Umbilical cord (tissue), 2 donors: ENCODE data around the gene IFNL2. TPM values are rescaled to one million over a fixed set of nuclear protein-coding genes. Genes with fewer than 3 reads are reported as not detected.
"Not testable (repeated sequence)": the region's sequence is repeated elsewhere in the genome, so short reads cannot be mapped to it uniquely, and the experiment has no call there.

Source experiments
- DNase-seq: peaks from one replicate; pipeline ENCODE4 v3.0.0-alpha.2; 2015; ENCODE audit warnings: low spot score
- total RNA-seq: library from RNA; depleted of rRNA; stranded (reverse); fragments of >200 nt; gene quantifications from one replicate; pipeline ENCODE4 v1.2.3, GENCODE V29; 2014; ENCODE audit warnings: low replicate concordance; ENCODE audit not compliant: insufficient read depth

Gene IFNL2
- total RNA-seq, result not detected

DNA sequence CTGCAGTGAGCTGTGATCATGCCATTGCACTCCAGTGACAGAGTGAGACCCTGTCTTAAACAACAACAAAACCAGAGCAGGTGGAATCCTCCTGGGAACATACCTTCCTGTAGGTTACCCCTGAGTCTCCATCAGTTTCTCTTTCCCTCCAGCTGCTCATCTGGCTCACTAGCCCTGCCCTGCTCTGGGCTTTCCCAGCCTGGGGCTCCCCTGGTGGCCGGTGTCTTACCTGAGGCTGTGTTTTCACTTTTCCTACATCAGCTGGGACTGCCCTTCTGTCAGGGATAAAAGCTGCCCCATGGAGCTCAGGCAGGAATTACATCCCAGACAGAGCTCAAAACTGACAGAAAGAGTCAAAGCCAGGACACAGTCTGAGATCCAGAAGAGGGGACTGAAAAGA, at the start of gene IFNL2:
Gene IFNL2 (plus strand): TSS at position 312 of the 400 bp plus-strand sequence. CDS start 173 bp downstream, outside the sequence.
- DNase-seq, result not testable (repeated sequence)

DNA sequence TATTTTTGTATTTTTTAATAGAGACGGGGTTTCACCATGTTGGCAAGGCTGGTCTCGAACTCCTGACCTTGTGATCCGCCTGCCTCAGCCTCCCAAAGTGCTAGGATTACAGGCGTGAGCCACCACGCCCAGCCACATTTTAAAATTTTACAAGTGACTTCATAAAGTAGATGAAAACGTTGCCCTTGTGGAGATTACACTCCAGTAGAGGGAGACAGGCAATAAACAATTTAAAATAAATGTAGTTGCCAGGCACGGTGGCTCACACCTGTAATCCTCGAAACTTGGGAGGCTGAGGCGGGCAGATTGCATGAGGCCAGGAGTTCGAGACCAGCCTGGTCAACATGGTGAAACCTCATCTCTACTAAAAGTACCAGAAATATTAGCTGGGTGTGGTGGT, 49.1 kb upstream of the IFNL2 start:
- not testable (repeated sequence) for DNase-seq

DNA sequence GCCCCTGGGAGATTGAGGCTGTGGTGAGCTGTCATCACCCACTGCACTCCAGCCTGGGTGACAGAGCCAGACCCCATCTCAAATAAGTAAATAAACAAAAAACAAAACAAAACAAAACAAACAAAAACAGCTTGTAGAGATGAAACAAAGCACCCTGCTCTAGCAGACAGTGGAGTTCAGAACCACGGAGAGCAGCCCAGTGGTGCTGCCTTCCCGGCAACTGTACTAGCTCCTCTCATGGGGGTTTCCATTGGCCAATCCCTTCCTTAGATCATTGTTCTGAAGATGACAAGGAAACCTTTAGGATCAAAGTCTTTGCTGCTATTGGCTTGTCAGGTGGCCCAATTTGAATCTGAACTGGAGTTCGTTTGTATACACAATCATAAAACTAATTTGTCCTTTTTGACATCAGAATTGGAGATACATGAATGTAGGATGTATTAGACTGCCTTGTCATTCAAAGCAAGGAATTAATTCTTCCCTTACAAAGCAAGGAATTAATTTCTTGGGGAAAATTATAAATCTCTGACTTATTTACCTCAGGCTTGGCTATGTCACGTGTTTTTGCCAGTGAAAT, 44.4 kb upstream of the IFNL2 start:
- DNase-seq, result peak; percentile 35

DNA sequence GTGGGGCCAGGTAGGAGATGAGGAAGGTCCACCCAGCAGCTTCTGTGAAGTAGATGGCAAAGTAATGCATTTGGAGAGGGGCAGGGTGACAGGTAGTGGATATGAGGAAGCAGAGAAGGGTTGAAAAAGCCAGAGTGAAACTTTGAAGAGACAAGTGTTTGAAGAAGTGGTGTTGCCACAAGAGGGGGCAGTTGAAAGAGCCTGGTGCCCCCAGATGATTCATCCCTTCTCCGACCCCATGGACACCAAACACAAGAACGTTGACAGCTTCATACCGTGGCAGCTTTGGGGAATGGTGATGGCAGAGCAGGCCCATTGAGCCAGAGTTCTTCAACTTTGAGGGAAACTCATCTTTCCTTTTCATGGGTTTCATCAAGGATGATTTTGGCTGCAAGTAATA, 43.3 kb upstream of the IFNL2 start:
- no peak for DNase-seq

DNA sequence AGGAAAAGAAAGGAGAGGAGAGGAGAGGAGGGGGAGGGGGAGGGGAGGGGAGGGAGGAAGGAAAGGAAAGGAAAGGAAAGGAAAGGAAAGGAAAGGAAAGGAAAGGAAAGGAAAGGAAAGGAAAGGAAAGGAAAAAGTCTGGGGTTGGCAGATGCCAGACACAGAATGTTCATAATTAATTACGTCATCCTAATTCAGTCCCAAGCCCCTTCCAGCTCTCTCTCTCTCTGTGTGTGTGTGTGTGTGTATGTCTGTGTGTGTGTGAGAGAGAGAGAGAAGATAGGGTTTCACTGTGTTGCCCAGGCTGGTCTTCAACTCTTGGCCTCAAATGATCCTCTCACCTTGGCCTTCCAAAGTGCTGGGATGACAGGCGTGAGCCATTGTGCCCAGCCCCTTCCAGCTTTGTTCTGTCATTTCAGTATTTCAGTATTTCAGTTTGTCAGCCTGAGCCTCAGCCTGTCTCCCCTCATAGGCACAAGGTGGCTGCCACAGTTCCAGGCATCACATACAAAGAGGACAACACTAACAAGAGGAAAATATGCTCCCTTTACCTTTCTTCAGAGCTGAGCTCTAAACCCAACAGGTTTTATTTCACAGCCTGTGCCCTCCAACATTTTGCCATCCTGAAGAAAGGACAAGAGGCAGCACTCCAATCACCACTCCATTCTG, 38.0 kb upstream of the IFNL2 start:
- no peak for DNase-seq

DNA sequence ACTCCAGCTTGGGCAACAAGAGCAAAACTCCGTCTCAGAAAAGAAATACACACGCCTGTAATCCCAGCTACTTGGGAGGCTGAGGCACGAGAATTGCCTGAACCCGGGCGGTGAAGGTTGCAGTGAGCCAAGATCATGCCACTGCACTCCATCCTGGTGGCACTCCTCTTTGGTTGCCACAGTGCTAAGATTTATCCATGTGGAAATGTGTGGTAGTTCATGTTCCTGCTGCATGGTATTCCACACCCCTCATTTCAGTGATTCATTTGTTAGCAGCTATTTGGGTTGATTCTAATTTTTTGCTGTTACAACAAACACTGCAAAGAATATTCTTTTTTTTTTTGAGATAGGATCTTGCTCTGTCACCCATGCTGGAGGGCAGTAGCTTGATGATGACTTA, 35.5 kb upstream of the IFNL2 start:
- no peak for DNase-seq

DNA sequence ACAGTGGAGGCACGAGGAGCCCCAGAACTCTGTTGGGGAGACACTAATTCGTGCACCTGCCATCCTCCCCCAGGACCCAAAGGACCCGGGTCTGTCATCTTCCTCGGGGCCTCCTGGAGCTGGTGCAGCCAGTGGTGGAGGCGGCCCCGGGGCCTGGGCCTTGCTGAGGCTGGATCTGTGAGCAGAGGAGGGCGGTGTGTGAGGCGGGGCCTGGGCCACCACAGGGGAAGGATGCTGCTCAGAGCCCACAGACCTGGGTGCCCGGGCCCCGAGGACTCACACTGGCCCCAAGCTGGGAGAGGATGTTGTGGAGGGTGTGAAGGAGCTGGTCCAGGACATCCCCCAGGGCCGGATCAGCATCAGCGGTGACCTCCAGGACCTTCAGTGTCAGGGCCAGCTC, 31.7 kb upstream of the IFNL2 start:
- DNase-seq, result no peak

DNA sequence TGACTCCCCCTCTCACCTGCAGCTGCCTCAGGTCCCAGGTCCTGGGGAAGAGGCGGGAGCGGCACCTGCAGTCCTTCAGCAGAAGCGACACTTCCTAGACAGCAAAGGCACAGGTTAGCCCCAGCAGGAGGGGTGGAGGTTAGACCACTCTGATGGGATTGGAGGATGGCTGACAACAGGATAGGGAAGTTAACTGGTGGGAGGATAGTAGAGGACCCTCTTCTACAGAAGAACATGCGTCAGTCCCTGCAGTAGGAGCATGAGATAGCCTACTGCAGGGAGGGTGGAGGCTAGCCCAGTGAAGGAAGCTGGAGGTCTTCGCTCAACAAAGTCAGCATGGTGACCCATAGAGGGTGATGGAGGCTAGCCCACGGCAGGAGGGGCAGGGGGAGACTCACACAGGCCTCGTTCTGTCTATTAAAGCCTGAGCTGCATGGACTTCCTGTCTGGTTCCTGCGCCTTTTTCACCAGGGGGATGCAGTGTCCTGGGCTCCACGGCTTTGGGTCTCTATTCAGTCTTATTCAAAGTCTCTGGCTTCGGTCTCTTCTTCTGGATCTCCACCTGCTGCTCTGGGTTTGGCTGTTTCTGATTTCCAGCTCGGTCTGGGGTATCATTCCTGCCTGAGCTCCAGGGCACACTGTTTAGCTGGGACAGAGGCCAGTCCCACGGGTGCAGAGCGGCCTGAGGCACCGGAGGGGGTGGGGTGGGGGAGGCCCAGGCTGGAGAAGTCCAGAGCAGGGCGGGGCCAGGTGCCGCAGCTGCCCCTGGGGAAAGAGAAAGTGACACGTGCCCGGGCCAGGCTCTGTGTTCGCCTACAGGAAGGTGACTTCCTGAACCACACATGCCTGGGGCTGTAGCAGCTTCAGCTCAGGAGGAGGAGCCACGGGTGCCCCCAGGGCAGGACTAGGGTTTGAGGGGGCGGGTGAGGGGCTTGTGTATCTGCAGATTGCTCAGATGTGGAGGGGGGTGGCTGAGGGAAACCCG, 30.7 kb upstream of the IFNL2 start:
- DNase-seq, result no peak

DNA sequence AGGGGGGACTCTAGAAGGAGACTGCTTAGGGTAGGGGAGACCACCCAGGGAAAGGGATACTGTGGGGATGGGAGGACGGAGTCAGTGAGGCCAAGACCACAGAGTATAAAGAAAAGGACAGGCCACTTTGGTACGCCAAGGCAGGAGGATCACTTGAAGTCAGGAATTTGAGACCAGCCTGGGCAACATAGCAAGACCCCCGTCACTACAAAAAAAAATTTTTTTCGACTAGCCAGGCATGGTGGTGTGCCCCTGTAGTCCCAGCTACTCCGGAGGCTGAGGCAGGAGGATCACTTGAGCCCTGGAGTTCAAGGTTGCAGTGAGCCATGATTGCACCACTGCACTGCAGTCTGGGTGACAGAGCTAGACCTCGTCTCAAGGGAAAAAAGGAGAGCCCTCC, 30.0 kb upstream of the IFNL2 start:
- DNase-seq, result no peak

DNA sequence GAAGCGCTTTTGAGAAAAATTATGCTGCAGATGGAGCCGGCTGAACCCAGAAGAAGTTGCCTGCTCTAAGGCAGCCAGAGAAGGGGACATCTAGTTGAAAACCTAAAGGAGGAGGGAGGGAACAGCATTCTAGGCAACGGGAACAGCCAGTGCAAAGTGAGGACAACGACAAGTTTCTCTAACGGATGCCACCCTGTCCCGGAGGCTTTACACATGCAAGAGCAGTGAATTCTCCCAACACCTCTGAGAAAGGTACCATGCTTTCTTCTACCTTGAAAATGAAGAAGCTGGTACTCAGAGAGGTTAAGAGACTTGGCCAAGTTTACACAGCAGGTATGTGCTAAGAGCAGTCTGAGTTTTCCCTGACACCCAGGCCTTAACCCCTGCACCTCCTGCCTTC, 29.3 kb upstream of the IFNL2 start:
- no peak for DNase-seq

DNA sequence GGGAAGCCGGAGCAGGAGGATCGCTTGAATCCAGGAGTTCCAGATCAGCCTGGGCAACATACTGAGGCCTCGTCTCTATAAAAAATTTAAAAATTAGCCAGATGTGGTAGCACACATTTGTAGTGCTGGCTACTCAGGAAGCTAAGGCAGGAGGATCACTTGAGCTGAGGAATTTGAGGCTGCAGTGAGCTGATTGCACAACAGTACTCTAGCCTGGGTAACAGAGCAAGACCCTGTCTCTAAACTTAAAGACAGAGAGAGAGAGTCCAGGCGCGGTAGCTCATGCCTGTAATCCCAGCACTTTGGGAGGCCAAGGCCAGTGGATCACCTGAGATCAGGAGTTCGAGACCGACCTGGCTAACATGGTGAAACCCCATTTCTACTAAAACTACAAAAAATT, 27.8 kb upstream of the IFNL2 start:
- no peak for DNase-seq

DNA sequence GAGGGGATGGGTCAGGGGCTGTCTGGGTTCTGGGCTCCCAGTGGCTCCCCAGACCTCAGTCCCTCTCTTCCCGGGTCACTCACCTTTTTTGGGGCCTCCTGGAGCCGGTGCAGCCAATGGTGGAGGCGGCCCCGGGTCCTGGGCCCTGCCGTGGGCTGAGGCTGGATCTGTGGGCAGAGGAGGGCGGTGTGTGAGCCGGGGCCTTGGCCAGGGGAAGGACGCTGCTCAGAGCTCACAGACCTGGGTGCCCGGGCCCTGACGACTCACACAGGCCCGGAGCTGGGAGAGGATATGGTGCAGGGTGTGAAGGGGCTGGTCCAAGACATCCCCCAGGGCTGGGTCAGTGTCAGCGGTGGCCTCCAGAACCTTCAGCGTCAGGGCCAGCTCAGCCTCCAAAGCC, 24.5 kb upstream of the IFNL2 start:
- DNase-seq, result not testable (repeated sequence)

DNA sequence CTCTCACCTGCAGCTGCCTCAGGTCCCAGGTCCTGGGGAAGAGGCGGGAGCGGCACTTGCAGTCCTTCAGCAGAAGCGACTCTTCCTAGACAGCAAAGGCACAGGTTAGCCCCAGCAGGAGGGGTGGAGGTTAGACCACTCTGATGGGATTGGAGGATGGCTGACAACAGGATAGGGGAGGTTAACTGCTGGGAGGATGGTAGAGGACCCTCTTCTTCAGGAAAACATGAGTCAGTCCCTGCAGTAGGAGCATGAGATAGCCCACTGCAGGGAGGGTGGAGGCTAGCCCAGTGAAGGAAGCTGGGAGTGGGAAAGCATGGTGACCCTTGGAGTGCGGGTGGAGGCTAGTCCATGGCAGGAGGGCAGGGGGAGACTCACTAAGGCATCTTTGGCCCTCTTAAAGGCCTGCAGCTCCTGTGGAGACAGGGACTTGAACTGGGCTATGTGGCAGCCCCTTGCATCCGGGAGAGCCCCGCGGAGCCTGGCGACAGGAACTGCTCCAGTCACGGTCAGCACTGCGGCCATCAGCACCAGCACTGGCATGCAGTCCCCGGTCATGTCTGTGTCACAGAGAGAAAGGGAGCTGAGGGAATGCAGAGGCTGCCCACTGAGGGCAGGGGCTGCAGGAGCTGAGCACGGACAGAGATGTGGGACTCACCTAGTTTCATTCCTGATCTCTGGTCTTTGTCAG, 23.6 kb upstream of the IFNL2 start, which contains the start of gene IFNL3:
Gene IFNL3 (minus strand): TSS at position 597 of the 691 bp plus-strand sequence. CDS start 39 bp downstream, at position 558.
- not testable (repeated sequence) for DNase-seq

DNA sequence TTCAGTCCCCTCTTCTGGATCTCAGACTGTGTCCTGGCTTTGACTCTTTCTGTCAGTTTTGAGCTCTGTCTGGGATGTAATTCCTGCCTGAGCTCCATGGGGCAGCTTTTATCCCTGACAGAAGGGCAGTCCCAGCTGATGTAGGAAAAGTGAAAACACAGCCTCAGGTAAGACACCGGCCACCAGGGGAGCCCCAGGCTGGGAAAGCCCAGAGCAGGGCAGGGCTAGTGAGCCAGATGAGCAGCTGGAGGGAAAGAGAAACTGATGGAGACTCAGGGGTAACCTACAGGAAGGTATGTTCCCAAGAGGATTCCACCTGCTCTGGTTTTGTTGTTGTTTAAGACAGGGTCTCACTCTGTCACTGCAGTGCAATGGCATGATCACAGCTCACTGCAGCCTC, 23.0 kb upstream of the IFNL2 start:
- not testable (repeated sequence) for DNase-seq

DNA sequence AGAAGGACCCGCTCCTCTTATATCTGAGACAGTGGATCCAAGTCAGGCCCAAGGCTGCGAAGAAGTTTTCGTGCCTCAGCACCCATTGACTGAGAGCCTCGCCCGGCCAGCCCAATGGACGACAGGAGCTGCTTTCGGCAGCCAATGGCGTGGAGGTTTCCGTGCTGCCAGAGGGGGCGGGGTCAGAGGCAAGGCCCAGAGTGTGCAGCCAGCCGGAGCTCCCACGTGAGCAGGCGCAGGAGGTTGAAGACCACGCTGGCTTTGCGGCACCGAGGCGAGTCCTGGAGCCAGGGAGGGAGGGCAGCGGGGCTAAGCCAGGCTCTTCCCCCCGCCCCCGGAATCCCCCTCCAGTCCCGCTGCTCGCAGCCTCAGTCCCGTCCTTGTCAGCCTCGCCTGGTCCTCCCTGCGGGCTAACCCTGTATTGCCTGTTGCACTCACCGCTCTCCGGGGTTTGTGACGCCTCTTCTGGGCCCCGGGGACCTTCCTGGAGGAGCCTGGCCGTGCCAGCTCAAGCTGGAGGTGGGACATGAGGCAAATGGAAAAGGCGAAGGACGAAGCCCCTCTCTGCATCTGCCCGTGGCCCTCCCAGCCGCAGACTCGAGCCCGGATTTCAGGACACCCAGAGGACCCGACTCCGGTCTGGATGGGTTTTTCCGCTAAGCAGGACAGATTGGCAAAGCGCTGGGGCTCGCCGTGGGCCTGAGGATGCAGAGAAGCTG, 21.1 kb upstream of the IFNL2 start:
- DNase-seq, result peak; percentile 24

DNA sequence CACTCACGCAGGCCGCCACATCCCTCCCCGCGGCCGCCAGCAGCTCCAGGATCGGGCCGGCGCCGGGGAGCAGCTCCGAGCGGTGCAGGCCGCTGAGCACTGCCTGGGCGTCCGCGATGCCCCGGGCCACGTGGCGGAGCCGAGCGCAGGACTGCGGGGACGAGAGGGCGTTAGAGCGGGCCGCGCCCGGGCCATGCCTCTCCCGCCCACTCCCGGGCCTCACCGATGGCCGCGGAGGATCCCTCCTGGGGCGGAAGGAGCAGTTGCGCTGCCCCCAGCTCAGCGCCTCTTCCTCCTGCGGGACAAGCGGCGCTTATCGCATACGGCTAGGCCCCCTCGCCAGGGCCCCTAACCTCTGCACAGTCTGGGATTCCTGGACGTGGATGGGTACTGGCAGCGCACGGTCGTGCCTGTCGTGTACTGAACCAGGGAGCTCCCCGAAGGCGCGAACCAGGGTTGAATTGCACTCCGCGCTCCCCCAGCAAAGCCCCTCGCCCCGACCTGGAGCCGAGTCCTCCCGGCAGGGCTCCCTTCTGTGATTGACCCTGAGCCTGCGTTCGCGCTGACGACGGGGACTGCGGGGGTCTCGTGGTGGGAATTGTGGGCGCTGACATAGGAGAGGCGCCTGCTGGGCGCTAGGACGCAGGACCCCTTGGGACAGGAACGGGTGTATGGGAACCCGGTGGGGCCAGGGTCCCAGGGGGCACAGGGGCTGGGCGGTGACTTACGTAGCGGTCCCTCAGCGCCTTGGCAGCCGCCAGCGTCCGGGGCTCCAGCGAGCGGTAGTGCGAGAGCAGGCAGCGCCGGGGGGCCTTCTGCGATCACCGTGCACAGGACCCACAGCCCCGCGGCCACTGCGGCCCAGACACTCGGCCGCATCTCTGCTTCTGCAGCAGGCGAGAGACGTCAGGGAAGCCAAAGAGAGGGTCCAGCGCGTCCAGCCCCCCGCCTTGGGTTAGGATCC, 20.2 kb upstream of the IFNL2 start:
- DNase-seq, result peak; percentile 18

DNA sequence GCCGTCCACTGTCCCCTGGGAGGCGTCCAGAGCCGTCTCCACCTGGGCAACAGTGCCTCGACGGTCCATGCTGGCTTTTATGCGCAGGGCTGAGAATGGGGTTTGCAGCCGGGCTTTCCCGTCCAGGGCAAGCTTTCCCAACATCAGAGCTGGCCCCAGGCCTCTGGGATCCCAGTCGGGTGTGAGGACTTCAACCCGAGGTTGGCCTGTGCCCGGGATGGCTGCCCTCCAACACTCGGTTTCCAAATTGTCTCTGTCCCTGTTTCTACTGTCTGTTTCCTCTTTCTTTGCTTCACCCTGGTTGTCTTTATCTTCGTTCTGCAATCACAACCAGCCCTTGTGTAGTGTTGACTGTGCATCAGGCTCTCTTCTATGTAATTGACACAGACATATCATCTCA, 19.4 kb upstream of the IFNL2 start, which contains the start of gene IFNL4:
Gene IFNL4 (minus strand): TSS at position 51 of the 400 bp plus-strand sequence.
- no peak for DNase-seq

DNA sequence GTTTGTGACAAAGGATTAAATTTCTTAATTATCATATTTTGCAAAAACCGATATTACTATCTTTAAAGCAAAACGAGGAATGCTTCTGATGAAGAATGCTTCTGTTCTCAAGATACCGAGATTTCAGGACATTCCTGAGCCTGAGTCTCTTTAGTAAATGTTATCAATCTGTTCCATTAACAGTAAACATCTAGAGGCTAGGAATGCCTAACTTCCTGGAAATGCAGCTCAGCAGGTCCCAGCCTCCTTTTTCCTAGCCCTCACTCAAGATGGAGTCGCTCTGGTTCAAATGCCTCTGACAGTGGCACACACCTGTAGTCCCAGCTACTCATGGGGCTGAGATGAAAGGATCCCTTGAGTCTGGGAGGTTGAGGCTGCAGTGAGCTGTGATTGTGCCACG, 17.1 kb upstream of the IFNL2 start:
- DNase-seq, result no peak

DNA sequence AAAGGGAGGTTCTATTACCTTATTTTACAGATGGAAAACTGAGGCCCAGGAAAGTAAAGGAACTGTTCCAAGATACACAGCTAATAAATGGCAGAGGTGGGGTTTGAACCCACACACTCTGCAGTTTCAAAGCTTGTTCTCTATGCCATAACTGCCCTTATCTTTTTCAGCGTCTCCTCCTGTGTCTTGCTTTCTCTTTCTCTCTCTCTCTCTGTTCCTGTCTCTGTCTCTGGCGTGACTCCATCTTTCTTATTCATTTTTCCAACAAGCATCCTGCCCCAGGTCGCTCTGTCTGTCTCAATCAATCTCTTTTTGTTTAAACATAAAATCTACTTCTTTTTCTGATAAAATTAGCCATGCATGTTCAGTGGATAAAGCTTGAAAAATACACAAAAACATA, 16.4 kb upstream of the IFNL2 start:
- DNase-seq, result no peak

DNA sequence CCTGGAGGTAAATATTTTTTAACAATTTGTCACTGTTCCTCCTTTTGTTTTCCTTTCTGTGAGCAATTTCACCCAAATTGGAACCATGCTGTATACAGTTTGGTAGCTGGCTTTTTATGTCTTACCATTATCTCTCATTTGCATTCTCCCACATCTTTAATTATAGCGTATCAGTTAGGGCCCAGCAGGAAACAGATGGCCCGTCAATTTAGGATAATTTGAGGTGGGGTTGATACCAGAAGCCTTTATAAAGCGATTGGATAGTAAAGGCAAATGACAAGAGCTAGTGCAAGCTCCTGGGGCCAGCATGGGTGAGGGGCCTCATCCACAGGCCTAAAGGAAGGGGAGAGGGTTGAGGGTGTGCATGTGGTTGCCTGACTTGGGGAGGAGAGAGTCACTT, 15.7 kb upstream of the IFNL2 start:
- DNase-seq, result no peak
